K562 (cell line): ENCODE data around the gene NAGLU. TPM values are rescaled to one million over a fixed set of nuclear protein-coding genes. Genes with fewer than 3 reads are reported as not detected.

ENCODE experiments used
- ATAC-seq: fragments of 200-7000 bp; cut with Tn5 transposase; 3 replicates; pipeline ENCODE4 v1.9.1; 2020; ENCODE audit warnings: moderate library complexity
- BruUV-seq: library from RNA; stranded (reverse); fragments of 400-500 nt; replicated peaks from 2 replicates; lab custom pipeline; 2021; lab: Mats Ljungman, UMichigan
- CTCF ChIA-PET: fragments of 300-600 bp; formaldehyde crosslinking; extraction: SDS; loops from one replicate; lab custom pipeline; 2021; ENCODE audit warnings: low intra/inter-chr PET ratio; lab: Yijun Ruan, JAX
- POLR2A ChIA-PET: fragments of 300-600, 350-650 bp; sonication (Branson Sonifier 250); formaldehyde crosslinking; extraction: SDS; loops from one replicate; lab custom pipeline; 2021; ENCODE audit warnings: antibody characterized with exemption, inconsistent platforms; lab: Yijun Ruan, JAX
- DNase-seq, 4 experiments: peaks; one replicate each; pipeline versions ENCODE4 v3.0.0 to v3.0.0-alpha.2; 2011 to 2018; ENCODE audit warnings: low spot score in 3 of 4, mixed read lengths in 3 of 4; ENCODE audit errors: extremely low read depth in 1 of 4
- FAIRE-seq: peaks from 2 replicates; lab custom pipeline; 2011; peaks lifted over from hg19 to GRCh38; lab: Jason Lieb, UNC
- H2AFZ ChIP-seq: 2 replicates; pipeline ENCODE4 v1.6.0; 2011; ENCODE audit warnings: low read depth, low read length, control low read depth, inconsistent platforms
- H3K27ac ChIP-seq: fragments of 200-600 bp; 3 replicates; pipeline ENCODE4 v1.8.0; 2011; ENCODE audit warnings: low read depth, mild to moderate bottlenecking, control low read depth, inconsistent platforms, low read length, moderate library complexity, mixed read lengths; ENCODE audit errors: extremely low read depth
- H3K27me3 ChIP-seq, 2 experiments: fragments of 300-600 bp in 1 of 2; 2 replicates in 1 of 2; 3 replicates in 1 of 2; pipeline versions ENCODE4 v1.6.0 to v1.8.0; 2011; ENCODE audit warnings: inconsistent platforms in 2 of 2, low read length in 2 of 2, mild to moderate bottlenecking in 1 of 2, mixed read lengths in 1 of 2, moderate library complexity in 1 of 2; ENCODE audit not compliant: control insufficient read depth in 2 of 2, insufficient read depth in 2 of 2
- H3K36me3 ChIP-seq: fragments of 300-600 bp; 3 replicates; pipeline ENCODE4 v1.8.0; 2011; ENCODE audit warnings: mild to moderate bottlenecking, low read length, inconsistent platforms; ENCODE audit not compliant: control insufficient read depth, insufficient read depth
- H3K4me1 ChIP-seq, 2 experiments: fragments of 200-600 bp in 1 of 2; replicated peaks in 1 of 2; 2 replicates in 1 of 2; 3 replicates in 1 of 2; pipeline versions ENCODE4 v1.5.1 to v1.8.0; 2011; ENCODE audit warnings: inconsistent platforms in 2 of 2, low read length in 2 of 2, mild to moderate bottlenecking in 1 of 2, mixed read lengths in 1 of 2, moderate library complexity in 1 of 2; ENCODE audit not compliant: control insufficient read depth in 2 of 2, insufficient read depth in 2 of 2
- H3K4me2 ChIP-seq: 2 replicates; pipeline ENCODE4 v1.6.1; 2011; ENCODE audit warnings: low read length, control low read depth, inconsistent platforms, mixed read lengths; ENCODE audit not compliant: insufficient read depth
- H3K4me3 ChIP-seq: fragments of 200-600 bp; sonication (generic), shearing (Covaris generic); 2 replicates; pipeline ENCODE4 v1.5.1; 2016; ENCODE audit warnings: control low read depth, inconsistent platforms
- H3K79me2 ChIP-seq: fragments of 200-600 bp; 3 replicates; pipeline ENCODE4 v1.8.0; 2011; ENCODE audit warnings: low read length, inconsistent platforms; ENCODE audit not compliant: control insufficient read depth, insufficient read depth
- H3K9ac ChIP-seq, 2 experiments: 2 replicates each; pipeline versions ENCODE4 v1.6.0 to v1.6.1; 2011; ENCODE audit warnings: low read depth in 2 of 2, low read length in 2 of 2, control low read depth in 1 of 2, inconsistent platforms in 1 of 2, mild to moderate bottlenecking in 1 of 2, mixed read lengths in 1 of 2; ENCODE audit not compliant: insufficient read depth in 1 of 2
- H3K9me1 ChIP-seq: one replicate; pipeline ENCODE4 v1.6.0; 2011; ENCODE audit warnings: inconsistent platforms, mild to moderate bottlenecking, low read length, moderate library complexity; ENCODE audit not compliant: control insufficient read depth, insufficient read depth
- H3K9me3 ChIP-seq: replicated peaks from 2 replicates; pipeline ENCODE4 v1.5.1; 2011; ENCODE audit warnings: low read depth, low read length, inconsistent platforms; ENCODE audit not compliant: control insufficient read depth, insufficient read depth
- H4K20me1 ChIP-seq: replicated peaks from 2 replicates; pipeline ENCODE4 v1.6.1; 2011; ENCODE audit warnings: low read length, inconsistent platforms, mixed read lengths; ENCODE audit not compliant: control insufficient read depth, insufficient read depth
- MLLT1 ChIP-seq, 2 experiments: fragments of 450-650 bp; IDR thresholded peaks; 2 replicates each; pipeline ENCODE4 v1.6.1; 2016
- MYNN ChIP-seq, 2 experiments: sonication (generic); formaldehyde crosslinking in 1 of 2; IDR thresholded peaks; 2 replicates each; pipeline versions ENCODE4 v1.5.0 to v1.6.1; 2016 to 2020; ENCODE audit warnings: antibody characterized with exemption in 1 of 2, missing genetic modification reagents in 1 of 2
- NFE2L1 ChIP-seq: fragments of 450-650 bp; IDR thresholded peaks from 2 replicates; pipeline ENCODE4 v1.6.1; 2016; ENCODE audit warnings: missing genetic modification characterization, low read depth, mild to moderate bottlenecking, missing compliant biosample characterization, moderate library complexity, borderline replicate concordance
- SRSF1 ChIP-seq: fragments of 200-400 bp; formaldehyde crosslinking; IDR thresholded peaks from 2 replicates; pipeline ENCODE4 v1.6.1; 2017; ENCODE audit warnings: mild to moderate bottlenecking, low read depth, low read length, moderate library complexity
- THAP7 ChIP-seq: fragments of 250-450 bp; sonication (Bioruptor Pico); IDR thresholded peaks from 2 replicates; pipeline ENCODE4 v1.5.0; 2021
- ZKSCAN8 ChIP-seq: fragments of 200-800 bp; sonication (Bioruptor generic); IDR thresholded peaks from 2 replicates; pipeline ENCODE4 v1.6.1; 2016; ENCODE audit warnings: missing genetic modification characterization, missing compliant biosample characterization
- ZNF449 ChIP-seq: fragments of 250-450 bp; sonication (Bioruptor Pico); IDR thresholded peaks from 2 replicates; pipeline ENCODE4 v1.8.0; 2022; ENCODE audit warnings: moderate library complexity, mild to moderate bottlenecking, inconsistent platforms
- WGBS: fragments of 100-300 bp; shearing (Covaris generic); methylation state at CpG from one replicate; pipeline ENCODE4 v1.1.6; 2016; ENCODE audit warnings: low coverage, mixed read lengths; ENCODE audit not compliant: insufficient coverage; ENCODE audit errors: missing lambda C conversion rate; 5-methylcytosine and 5-hydroxymethylcytosine counted together
- in situ Hi-C: fragments of 300-500 bp; cut with MboI; formaldehyde crosslinking; loops from 4 replicates; pipeline ENCODE4 v1.15.0; 2018; ENCODE audit warnings: inconsistent platforms, mixed read lengths
- intact Hi-C: fragments of 100-400 bp; cut with micrococcal nuclease; formaldehyde crosslinking; loops from 2 replicates; pipeline ENCODE4 v1.14.2; 2022
- polyA plus RNA-seq, 8 experiments: library from polyadenylated mRNA; depleted of rRNA in 4 of 8; stranded (reverse) in 5 of 8; unstranded in 3 of 8; fragments of >200 nt; fragmentation: Nextera tagmentation in 2 of 8; fragmentation: Illumina TruSeq in 1 of 8; extraction: Ambion mirVana in 2 of 8; extraction: Trizol in 1 of 8; gene quantifications; 2 replicates each; pipeline versions ENCODE4 v1.2.1 to v1.2.3, GENCODE V29; 2011 to 2014; ENCODE audit warnings: inconsistent platforms in 1 of 8, missing spikeins in 1 of 8
- total RNA-seq, 7 experiments: library from RNA; depleted of rRNA in 6 of 7; stranded (reverse); fragments of >200 nt in 6 of 7; fragmentation: Illumina TruSeq in 2 of 7; extraction: Trizol in 2 of 7; gene quantifications; 2 replicates each; pipeline versions ENCODE4 v1.2.1 to v1.2.3, GENCODE V29; 2011 to 2021; ENCODE audit warnings: low replicate concordance in 1 of 7

The NAGLU gene
- total and polyA plus RNA-seq, 9 of the 15 experiments (the other 6 are each of a cell fraction or from before 2014, with no cell fraction given) = 0.04 to 21.5 (median 8.5) TPM

DNA sequence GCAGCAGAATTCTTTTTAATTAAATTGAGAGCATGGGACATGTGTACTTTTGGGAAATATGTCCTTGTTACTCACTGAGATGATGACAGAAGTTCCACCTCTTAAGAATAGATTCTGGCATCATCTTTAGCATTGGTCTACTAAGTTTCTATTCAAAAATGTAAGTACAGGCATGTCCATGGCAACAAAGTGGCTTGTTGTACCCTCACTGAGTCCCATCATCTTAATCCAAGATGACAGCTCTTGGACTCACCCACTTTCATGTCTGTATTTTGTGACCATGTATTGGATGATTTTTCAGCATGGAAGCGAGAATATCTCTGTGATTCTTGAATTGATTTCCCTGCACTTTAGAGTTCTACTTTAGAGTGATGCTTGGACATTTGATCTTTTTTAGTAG, 33.1 kb upstream of the NAGLU start:
- Histone ChIP-seq H3K4me2 (no peak overlapping the region), H3K9ac (no peak overlapping the region), H3K36me3 (peaks cover 88% of the 10 kb centered on the region), H2AFZ (no peak overlapping the region), H3K27ac (no peak overlapping the region), H3K27me3 (no peaks in the 10 kb centered on the region), H3K4me3 (no peak overlapping the region), H3K9me1 (no peaks in the 10 kb centered on the region), H3K4me1 (no peaks in the 10 kb centered on the region), H3K79me2 (no peaks in the 10 kb centered on the region), H4K20me1 (no peaks in the 10 kb centered on the region), H3K9me3 (no peaks in the 10 kb centered on the region)
- in situ Hi-C loops (no loop called here), intact Hi-C loops (no loop called here)
- FAIRE-seq (no peak), ATAC-seq (no peak), DNase-seq (no peak)
- CTCF ChIA-PET = no interaction called here
- POLR2A ChIA-PET = no interaction called here
- WGBS = 90% methylated on average over 1 of the region's 1 CpG
- no TSS peak for BruUV-seq
- TF ChIP-seq NFE2L1 (no peak), ZKSCAN8 (no peak), ZNF449 (CRISPR knock-in tag) (no peak)

GRCh38 chr17:42507671-42508070, 28.4 kb upstream of the NAGLU start:
- Histone ChIP-seq H3K4me3 (no peak overlapping the region), H3K79me2 (no peaks in the 10 kb centered on the region), H4K20me1 (no peaks in the 10 kb centered on the region; the same call in 1 of the 2 replicates), H3K36me3 (peaks cover 92% of the 10 kb centered on the region), H3K9ac (no peak overlapping the region; a peak in 1 of 4 replicates), H3K27ac (no peak overlapping the region), H3K4me2 (no peak overlapping the region), H3K4me1 (no peaks in the 10 kb centered on the region), H3K9me1 (no peaks in the 10 kb centered on the region), H3K9me3 (no peaks in the 10 kb centered on the region), H3K27me3 (no peaks in the 10 kb centered on the region), H2AFZ (no peak overlapping the region)
- ChIA-PET CTCF (no interaction called here), POLR2A (interaction anchor here (0.9 to 1.9 kb wide), 5 partner anchors 9 to 196 kb away, joined by 4 to 7 read pairs (median 6); no protein-coding TSS in a partner anchor)
- DNase-seq = no peak
- BruUV-seq = no TSS peak
- in situ Hi-C loops = no loop called here
- FAIRE-seq = no peak
- intact Hi-C loops = no loop called here
- no peak for ATAC-seq
- 89% methylated on average over 4 of the region's 4 CpGs for WGBS
- no peak for TF ChIP-seq MLLT1 (IDR thresholded peaks at IDR 0.05)
- no peak for TF ChIP-seq SRSF1
- no peak for TF ChIP-seq THAP7 (CRISPR knock-in tag)
- no peak for TF ChIP-seq MYNN (IDR thresholded peaks at IDR 0.05)
- no peak for TF ChIP-seq MYNN (CRISPR knock-in tag; IDR thresholded peaks at IDR 0.05)
